Measurements from ENCODE around the gene KIF2A.
"Not testable (repeated sequence)": the region's sequence is repeated elsewhere in the genome, so short reads cannot be mapped to it uniquely, and the experiment has no call there.

Gene KIF2A

GRCh38 chr5:62305715-62306322 is at the start of gene KIF2A:
TSS of gene KIF2A (plus strand) at chr5:62306206. CDS start at chr5:62306473, 267 bp downstream.
- DNase-seq: peak; percentile 94

GRCh38 chr5:62257020-62257367 is 49.0 kb upstream of the KIF2A start:
- no peak for DNase-seq

- DNase-seq: no peak
Observed at GRCh38 chr5:62258654-62259053, 47.4 kb upstream of the KIF2A start.

GRCh38 chr5:62259699-62260250 is 46.2 kb upstream of the KIF2A start:
- no peak for DNase-seq

- DNase-seq: no peak
Observed at GRCh38 chr5:62260513-62260912, 45.5 kb upstream of the KIF2A start.

- DNase-seq: peak; percentile 7
Observed at GRCh38 chr5:62263401-62263800, 42.6 kb upstream of the KIF2A start.

- DNase-seq: no peak
Observed at GRCh38 chr5:62265648-62266112, 40.3 kb upstream of the KIF2A start.

- DNase-seq: no peak
Observed at GRCh38 chr5:62266573-62266972, 39.4 kb upstream of the KIF2A start.

GRCh38 chr5:62268234-62268633 is 37.8 kb upstream of the KIF2A start:
- DNase-seq: peak; percentile 69

- no peak for DNase-seq
Observed at GRCh38 chr5:62268792-62269191, 37.2 kb upstream of the KIF2A start.

- no peak for DNase-seq
Observed at GRCh38 chr5:62271370-62271769, 34.6 kb upstream of the KIF2A start.

GRCh38 chr5:62271870-62272269 is 34.1 kb upstream of the KIF2A start:
- no peak for DNase-seq

- DNase-seq: no peak
Observed at GRCh38 chr5:62273687-62274086, 32.3 kb upstream of the KIF2A start.

GRCh38 chr5:62275581-62275980 is 30.4 kb upstream of the KIF2A start:
- DNase-seq: no peak

GRCh38 chr5:62281411-62281810 is 24.6 kb upstream of the KIF2A start:
- no peak for DNase-seq

GRCh38 chr5:62282064-62282463 is 23.9 kb upstream of the KIF2A start:
- DNase-seq: no peak

GRCh38 chr5:62283005-62283404 is 23.0 kb upstream of the KIF2A start:
- DNase-seq: no peak

GRCh38 chr5:62283861-62284260 is 22.1 kb upstream of the KIF2A start:
- DNase-seq: no peak

- DNase-seq: no peak
Observed at GRCh38 chr5:62284946-62285891, 20.8 kb upstream of the KIF2A start.

GRCh38 chr5:62286834-62287233 is 19.2 kb upstream of the KIF2A start:
- no peak for DNase-seq

GRCh38 chr5:62287237-62287636 is 18.8 kb upstream of the KIF2A start:
- DNase-seq: no peak

- no peak for DNase-seq
Observed at GRCh38 chr5:62288118-62288517, 17.9 kb upstream of the KIF2A start.

- DNase-seq: no peak
Observed at GRCh38 chr5:62289813-62290212, 16.2 kb upstream of the KIF2A start.

GRCh38 chr5:62291829-62292228 is 14.2 kb upstream of the KIF2A start:
- DNase-seq: not testable (repeated sequence)
